HFFc6 (cell line): ENCODE data around the gene PBX3. TPM values are rescaled to one million over a fixed set of nuclear protein-coding genes. Genes with fewer than 3 reads are reported as not detected.

ENCODE experiments used
- DNase-seq: peaks from one replicate; pipeline ENCODE4 v3.0.0-alpha.2; 2018
- H3K27ac Mint-ChIP-seq: 2 replicates; pipeline ENCODE4 v1.8.0; 2020; ENCODE audit warnings: mild to moderate bottlenecking, mixed read lengths
- H3K27me3 Mint-ChIP-seq: 2 replicates; pipeline ENCODE4 v1.8.0; 2021; ENCODE audit warnings: mild to moderate bottlenecking, moderate library complexity, mixed read lengths; ENCODE audit not compliant: insufficient read depth
- H3K36me3 Mint-ChIP-seq: 2 replicates; pipeline ENCODE4 v1.8.0; 2021; ENCODE audit warnings: low read depth, mixed read lengths
- H3K4me1 Mint-ChIP-seq: 2 replicates; pipeline ENCODE4 v1.8.0; 2020; ENCODE audit warnings: low read depth, mixed read lengths
- H3K4me3 Mint-ChIP-seq: 2 replicates; pipeline ENCODE4 v1.8.0; 2020; ENCODE audit warnings: mild to moderate bottlenecking, moderate library complexity, mixed read lengths
- H3K9me3 Mint-ChIP-seq: 2 replicates; pipeline ENCODE4 v1.8.0; 2020; ENCODE audit warnings: mild to moderate bottlenecking, mixed read lengths
- CTCF ChIP-seq: fragments of 200-600 bp; sonication (generic); IDR thresholded peaks from 2 replicates; pipeline ENCODE4 v1.5.0; 2021; ENCODE audit warnings: antibody characterized with exemption, mild to moderate bottlenecking
- total RNA-seq, 6 experiments: library from RNA; stranded (reverse); fragmentation: NEBNext Ultra II Directional; extraction: Animal tissue kit (Norgen Biotek cat#: 25700); gene quantifications; 2 replicates in 1 of 6; 3 replicates in 5 of 6; pipeline ENCODE4 v1.2.3, GENCODE V29; 2021

PBX3 gene
- total RNA-seq, 6 experiments from 2014 or later = 32.2 to 44.3 (median 40.3) TPM

- Mint-ChIP-seq H3K27me3 (no peaks in the 10 kb centered on the region), H3K4me1 (peaks cover 93% of the 10 kb centered on the region), H3K4me3 (no peak overlapping the region), H3K27ac (no peak overlapping the region), H3K36me3 (no peaks in the 10 kb centered on the region), H3K9me3 (no peaks in the 10 kb centered on the region)
- TF ChIP-seq CTCF = no peak
- DNase-seq = no peak
Measured at GRCh38 chr9:125908966-125909365, 161.8 kb downstream of the PBX3 start.

GRCh38 chr9:125909459-125909858 is 162.3 kb downstream of the PBX3 start:
- Mint-ChIP-seq H3K36me3 (no peaks in the 10 kb centered on the region), H3K4me3 (no peak overlapping the region), H3K4me1 (peaks cover 88% of the 10 kb centered on the region), H3K27ac (no peak overlapping the region), H3K9me3 (no peaks in the 10 kb centered on the region), H3K27me3 (no peaks in the 10 kb centered on the region)
- TF ChIP-seq CTCF = no peak
- DNase-seq = no peak

DNA sequence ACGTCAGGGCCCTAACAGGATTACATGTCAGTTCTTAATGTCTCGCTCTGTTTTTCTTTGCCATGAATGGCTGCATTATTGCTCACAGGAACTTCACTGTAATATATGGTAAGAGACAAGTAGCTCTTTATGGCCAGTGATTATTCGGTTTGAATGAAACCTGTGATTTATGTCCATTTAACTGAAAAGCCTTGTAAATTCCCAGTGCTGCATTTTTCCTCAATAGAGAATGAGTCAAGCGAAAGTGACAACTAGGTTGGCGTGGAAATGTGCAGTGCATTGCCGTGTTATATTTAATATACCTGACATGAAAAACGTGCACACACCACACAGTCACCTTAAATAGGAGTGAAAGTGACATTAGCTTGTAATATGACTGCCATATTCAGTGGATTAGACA is 163.1 kb downstream of the PBX3 start:
- TF ChIP-seq CTCF = no peak
- Mint-ChIP-seq H3K4me3 (no peak overlapping the region), H3K4me1 (peaks cover 80% of the 10 kb centered on the region)

GRCh38 chr9:125911861-125912644 is 164.9 kb downstream of the PBX3 start:
- H3K27me3 Mint-ChIP-seq = no peaks in the 10 kb centered on the region; the same call in none of the 2 replicates
- H3K9me3 Mint-ChIP-seq = no peaks in the 10 kb centered on the region
- no peak overlapping the region for H3K27ac Mint-ChIP-seq
- H3K4me1 Mint-ChIP-seq = peaks cover 62% of the 10 kb centered on the region
- no peak overlapping the region for H3K4me3 Mint-ChIP-seq
- TF ChIP-seq CTCF = no peak
- no peak for DNase-seq
- peaks cover 8% of the 10 kb centered on the region; the same call in 1 of the 2 replicates for H3K36me3 Mint-ChIP-seq

More for the DNA sequence above, 163.1 kb downstream of the PBX3 start:
- Mint-ChIP-seq H3K27ac (no peak overlapping the region), H3K9me3 (no peaks in the 10 kb centered on the region), H3K27me3 (no peaks in the 10 kb centered on the region), H3K36me3 (no peaks in the 10 kb centered on the region)
- no peak for DNase-seq

DNA sequence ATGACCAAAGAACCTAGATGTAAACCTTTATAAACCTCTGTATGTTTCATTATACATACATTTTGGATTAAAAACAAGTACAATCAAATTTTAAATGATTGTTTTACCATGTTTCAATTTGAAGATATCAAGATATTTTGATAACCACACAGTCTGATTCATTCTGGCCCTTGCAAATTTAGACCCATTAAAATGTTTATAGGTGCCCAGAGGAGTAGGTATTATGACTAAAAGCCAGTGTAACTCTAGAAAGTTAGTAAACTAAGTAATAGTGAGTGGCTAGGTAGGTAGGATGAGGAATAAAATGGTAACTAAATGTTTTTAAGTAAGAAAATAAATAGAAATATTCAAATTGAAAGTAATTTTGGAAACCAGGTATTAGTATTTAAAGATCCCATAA is 165.5 kb downstream of the PBX3 start:
- Mint-ChIP-seq H3K27ac (no peak overlapping the region), H3K4me1 (peaks cover 57% of the 10 kb centered on the region), H3K4me3 (no peak overlapping the region), H3K36me3 (peaks cover 8% of the 10 kb centered on the region; the same call in 1 of the 2 replicates), H3K9me3 (no peaks in the 10 kb centered on the region), H3K27me3 (no peaks in the 10 kb centered on the region; the same call in none of the 2 replicates)
- DNase-seq = no peak
- no peak for TF ChIP-seq CTCF
